Nucleus accumbens (tissue), 56 donors: Measurements from ENCODE around the gene GCGR.

Experiments used
- DNase-seq, 56 donors: peaks; one replicate each; lab custom pipeline; 2025; lab: John Stamatoyannopoulos, UW

Gene GCGR

DNA sequence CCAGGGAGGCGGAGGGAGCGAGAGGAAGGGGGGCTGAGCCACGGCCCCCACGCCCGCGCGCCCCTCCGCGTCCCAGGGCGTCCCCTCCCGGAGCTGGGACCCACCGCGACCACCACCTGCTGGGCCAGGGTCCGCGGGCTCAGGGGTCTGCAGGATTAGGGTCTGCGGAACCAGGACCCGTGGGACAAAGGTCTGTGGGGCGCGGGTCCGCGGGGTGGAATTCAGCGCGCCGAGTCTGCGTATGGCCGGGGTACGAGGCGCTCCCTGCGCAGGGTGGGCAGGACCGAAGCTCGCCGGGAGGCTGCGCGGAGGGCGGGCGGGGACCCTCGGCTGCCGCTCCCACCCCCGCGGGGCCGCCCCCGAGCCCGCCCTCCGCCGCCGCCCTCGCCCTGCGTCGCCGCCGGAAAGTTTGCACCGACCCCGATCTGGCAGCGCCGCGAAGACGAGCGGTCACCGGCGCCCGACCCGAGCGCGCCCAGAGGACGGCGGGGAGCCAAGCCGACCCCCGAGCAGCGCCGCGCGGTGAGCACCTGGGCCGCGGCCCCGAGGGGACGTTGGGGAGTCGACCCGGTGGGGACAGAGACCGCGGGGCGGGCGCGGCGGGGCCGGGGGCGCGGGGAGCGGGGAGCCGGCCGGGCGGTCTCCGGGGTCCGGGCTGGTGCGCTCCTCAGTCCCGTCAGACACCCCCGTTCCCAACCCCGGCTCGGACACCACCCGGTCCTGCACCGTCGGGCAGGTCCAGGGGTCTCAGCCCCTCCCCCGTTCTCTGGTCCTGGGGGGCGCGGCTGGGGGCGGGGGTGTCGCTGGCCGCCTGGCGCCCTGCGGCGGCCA, at the start of gene GCGR:
Gene GCGR (plus strand): TSS at position 423 of the 831 bp plus-strand sequence. CDS start 4,869 bp downstream, outside the sequence.
- peak in 1 of 56 donors; percentile 32 for DNase-seq

DNA sequence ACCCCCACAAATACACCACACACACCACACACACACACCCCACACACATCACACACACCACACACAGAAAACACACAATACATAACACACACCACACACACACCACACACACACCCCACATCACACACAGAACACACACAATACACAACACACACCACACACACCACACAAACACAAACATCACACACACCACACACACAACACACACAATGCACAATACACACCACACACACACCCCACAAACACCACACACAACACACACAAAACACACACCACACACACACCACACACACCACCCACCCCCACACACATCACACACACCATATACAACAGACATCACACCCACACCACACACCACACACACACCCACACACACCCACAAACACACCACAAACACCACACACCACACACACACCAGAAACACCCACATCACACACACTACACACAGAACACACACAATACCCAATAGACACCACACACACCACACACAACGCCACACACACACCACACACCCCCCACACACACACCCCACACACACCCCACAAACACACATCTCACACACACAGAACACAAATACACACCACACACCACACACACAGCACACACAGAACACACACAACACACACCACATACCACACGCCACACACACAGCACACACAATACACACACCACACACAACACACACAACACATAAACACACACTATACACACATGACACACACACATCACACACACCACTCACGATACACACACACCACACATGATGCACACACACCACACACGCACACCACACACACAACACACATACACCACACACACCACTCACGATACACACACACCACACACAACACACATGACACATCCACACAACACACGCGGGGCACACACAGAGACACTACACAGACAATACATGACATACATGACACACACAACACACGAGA, 11.0 kb upstream of the GCGR start:
- DNase-seq: no peak

DNA sequence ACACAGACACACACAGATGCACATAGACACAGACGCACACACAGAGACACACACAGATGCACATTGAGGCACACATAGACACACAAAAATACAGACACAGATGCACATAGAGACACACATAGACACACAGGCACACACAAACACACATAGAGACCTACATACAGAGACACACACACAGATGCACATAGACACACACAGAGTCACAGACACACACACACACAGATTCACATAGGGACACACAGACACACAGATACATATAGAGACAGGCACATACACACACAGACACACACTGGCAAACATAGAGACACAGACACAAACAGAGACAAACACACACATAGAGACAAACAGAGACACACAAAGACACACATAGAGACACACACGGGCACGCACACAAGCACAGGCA, 9.9 kb upstream of the GCGR start:
- no peak for DNase-seq

DNA sequence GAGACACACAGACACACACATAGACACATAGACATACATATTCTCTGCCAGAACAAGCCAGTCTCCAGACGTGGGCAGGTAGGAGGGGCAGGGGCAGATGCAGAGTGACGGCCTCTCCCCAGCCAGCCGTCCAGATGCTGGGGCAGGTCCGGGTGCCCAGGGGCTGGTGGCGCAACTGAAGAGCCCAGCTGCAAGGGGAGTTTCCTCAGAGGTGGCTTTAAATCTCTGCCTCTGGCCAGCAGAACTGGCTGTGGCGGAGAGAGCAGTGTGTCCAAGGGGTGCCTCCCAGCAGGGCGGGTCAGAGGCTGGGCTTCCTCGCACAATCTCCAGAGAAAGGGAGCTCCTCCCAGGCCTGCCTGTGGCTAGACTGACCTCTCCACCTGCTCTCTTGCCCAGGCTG, 9.4 kb upstream of the GCGR start:
- DNase-seq: no peak

DNA sequence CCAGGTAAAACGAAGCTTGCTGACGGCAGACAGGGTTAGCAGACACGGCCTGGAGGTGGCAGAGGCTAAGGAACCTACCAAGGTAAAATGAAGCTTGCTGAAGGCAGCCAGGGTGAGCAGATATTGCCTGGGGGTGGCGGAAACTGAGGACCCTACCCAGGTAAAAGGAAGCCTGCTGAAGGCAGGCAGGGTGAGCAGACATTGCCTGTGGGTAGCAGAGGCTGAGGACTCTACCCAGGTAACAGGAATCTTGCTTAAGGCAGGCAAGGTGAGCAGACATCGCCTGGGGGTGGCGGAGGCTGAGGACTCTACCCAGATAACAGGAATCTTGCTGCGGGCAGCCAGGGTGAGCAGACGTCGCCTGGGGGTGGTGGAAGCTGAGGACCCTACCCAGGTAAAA, 2.6 kb upstream of the GCGR start:
- no peak for DNase-seq

DNA sequence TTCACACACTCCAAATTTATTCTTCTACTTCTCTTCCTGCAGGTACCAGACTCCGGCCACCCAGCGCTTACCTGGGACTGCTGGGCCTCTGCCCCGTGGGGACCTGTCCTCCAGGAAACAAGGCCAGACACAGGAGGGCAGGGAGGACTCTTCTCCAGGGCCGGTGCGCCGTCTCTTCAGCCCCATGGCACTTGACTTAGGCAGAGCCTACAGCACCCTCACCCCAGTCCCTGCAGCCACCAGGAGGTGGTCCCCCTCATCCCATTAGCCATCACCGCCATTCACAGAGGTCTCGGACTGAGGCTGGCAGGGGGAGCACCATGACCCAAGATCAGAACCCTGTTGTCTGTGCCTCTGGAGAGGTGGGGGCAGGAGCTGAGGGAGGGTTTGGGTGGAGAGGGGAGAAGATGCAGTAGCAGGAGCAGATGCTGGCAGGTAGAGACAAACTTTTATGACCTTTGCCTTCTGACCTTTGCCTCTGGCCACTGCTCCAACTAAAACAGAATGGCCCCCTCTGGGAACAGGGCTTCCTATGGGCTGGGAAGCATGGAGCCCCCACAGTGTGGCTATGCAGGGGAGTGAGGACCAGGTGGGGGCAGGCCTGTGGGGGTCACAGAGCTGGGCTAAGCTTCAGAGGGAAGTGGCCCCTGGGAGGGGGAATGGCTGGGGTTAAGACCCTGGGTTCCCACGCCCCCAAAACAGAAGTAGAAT, 1.7 kb upstream of the GCGR start:
- DNase-seq: no peak

DNA sequence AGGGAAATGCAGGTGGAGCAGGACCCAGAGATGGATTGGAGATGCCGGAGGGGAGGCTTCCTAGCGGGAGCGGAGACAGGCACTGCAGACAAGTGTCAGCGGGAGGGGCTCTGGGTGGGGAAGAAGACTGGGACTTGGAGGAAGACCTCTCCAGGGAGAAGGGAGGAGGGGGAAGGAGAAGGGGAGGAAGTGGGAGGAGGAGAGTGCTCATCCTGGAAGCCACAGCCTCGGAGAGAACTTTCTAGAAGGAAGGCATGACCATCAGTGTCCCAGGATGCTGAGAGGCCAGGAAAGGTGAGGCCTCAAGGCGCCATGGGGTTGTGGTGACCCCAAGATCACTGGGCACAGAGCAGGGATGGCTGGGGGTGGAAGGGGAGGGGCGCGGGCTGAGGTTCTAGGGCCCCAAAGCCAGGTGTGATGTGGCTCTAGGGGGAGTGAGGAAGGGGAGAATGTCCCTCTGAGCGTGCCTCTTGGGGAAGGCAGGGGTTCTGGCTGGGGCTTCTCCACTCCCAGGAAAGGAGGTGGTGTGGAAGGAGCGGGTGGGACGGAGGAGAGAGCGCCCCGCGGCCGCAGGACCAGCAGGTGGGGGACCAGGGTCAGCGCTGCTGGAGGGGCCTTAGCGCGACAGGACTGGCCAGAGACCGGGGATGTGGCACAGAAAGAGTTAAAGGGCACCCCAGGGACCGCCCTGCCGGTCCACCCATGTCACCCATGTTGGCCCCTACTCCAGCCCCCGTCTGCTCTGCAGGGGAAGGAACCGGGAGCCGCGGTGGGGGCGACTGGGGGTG, 900 bp upstream of the GCGR start:
- no peak for DNase-seq

DNA sequence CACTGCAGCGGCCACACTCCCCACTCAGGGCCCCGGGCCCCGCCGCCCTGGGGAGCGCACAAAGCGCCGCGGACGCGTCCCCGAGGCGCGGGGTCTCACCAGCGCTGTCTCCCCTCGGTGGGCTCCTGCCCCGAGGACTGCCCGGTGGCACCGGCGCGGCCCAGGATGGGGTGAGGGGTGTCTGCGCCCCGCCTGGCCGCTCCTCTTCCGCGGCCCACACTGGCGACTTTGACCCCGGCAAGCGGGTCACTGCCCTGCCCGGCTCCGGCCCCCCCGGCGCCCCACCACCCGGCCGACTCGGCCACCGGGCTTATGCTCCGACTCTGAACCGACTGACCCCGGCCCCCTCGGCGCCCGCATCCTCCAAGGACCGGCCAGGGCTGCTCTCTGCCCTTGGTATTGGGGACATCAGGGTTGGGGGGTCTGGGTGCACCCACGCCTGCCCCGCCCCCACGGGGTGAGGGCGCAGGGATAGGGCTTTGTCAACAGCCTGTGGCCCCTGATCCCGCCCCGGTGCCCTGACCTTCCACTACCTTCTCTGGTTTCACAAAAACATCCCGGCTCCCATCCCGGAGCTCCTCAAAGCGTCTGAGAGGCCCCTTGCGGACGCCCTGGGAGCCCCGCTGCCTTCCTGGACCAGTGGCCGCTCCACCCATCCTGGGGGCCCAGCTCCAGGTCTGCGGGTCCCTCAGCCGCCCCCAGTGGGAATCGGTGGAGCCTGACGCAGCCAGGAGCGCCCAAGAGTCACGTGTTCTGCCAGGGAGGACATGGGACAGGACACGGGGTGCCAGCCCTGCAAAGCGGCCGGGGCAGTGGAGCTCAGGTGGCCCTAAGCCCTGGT, 829 bp downstream of the GCGR start:
- DNase-seq: no peak

DNA sequence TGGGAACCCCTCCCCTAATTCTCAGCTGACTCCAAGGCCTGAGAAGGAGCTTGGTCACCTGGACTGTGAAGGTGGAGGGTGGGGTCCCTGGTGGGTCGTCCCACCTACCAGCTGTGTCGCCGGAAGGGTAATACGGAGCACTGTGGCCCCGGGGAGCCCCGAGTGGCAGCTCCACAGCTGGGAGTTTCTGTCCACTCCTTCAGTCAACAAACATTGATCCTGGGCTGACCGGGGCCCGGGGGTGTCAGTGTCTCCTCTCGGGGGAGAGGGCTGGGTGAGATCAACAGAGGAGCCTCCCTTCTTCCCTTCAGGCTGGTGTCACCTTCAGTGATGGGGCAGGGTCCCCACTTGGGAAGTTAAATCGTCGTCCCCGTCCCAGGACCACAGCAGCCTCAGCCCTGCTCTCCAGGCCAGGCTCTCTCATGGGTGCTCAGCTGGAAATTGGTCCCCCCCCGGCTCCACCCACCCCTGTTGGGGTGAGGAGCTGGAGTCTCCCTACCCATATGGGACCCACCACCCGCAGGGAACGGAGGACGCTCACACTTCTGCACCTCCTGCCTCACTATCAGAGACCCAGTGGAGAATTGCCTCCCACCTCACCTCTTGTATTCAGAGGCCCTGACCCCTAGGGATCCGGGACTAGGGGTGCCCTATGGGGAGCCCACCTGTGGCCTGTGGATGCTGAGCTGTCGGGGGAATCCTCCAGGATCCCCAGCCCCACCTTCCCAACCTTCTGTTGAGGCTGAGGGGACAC, 1.9 kb downstream of the GCGR start:
- DNase-seq: no peak

DNA sequence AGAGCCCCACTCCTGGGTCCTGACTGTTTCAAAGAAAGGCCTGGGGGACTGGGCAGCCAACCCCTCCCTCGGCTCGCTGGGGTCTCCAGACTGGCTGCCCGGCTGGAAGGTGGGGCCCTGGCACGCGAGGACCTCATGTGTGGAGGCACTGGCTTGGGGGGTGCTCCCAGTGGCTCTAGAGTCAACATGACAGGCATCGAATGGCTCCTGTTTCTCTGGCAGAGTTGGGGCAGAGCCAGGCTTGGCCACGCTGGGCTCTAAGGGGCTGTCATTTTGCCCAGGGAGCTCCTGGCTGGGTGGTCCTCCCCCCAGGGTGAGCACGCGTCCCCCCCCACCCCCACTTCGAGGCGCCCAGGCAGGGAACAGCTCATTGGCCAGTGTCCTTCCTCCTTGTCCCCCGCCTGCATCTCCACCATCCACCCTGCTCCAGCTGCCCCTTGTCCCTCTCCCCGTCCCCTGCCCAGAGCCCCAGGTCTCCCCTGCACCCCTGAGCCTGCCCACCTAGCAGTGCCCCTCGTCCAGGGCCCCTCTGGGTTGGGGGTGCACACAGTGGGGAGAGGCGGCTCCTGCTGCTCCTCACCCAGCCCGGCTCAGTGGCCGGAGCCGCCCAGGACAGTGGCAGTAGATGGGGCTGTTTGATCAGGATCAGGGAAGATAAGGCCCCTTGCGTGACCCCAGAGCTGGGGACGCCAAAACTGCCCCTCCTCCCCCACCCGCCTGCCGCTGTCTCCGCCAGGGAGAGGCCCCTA, 2.7 kb downstream of the GCGR start:
- DNase-seq: peak in 1 of 56 donors; percentile 3

DNA sequence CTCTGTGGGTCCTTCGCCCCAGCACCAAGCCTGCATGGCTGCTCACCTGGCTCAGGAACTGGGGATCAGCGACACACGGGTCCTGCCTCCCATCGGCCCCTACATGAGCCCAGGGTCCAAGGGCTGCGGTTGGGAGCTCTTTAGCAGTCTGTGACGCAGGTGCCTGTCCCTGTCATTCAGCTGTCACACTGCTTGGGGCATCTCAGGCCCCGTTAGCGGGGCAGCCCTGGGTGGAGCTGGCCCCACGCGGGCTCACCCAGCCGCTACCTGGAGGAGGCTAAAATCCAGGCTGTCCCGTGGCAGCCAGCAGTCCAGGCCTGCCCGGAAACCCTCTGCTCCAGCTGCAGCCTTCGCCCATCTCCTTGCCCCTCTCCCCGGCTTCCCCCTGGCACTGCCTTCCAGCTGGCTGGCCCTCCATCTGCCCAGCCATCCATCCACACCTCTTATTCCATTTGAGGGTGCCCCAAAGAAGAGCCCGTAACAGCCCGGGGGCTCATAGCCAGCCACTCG, 3.3 kb downstream of the GCGR start:
- no peak for DNase-seq

DNA sequence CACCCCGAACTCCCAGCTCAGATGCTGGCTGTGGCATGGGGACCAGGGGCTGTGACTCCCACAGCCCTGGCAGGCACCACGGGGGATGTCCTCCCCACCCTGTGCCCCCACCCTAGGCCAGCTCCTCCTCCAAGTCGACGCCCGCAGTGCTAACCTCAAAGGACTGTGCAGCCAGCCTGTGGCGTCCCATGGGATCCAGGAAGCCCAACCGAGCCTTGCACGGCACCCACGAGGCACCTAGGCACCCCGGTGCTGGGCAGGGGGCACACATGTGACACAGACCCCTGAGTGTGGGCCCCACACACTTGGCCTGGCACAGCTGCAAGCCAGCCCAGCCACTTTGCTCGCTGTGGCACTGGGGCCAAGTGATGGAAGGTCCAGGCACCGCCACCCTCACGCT, 3.9 kb downstream of the GCGR start:
- DNase-seq: no peak

DNA sequence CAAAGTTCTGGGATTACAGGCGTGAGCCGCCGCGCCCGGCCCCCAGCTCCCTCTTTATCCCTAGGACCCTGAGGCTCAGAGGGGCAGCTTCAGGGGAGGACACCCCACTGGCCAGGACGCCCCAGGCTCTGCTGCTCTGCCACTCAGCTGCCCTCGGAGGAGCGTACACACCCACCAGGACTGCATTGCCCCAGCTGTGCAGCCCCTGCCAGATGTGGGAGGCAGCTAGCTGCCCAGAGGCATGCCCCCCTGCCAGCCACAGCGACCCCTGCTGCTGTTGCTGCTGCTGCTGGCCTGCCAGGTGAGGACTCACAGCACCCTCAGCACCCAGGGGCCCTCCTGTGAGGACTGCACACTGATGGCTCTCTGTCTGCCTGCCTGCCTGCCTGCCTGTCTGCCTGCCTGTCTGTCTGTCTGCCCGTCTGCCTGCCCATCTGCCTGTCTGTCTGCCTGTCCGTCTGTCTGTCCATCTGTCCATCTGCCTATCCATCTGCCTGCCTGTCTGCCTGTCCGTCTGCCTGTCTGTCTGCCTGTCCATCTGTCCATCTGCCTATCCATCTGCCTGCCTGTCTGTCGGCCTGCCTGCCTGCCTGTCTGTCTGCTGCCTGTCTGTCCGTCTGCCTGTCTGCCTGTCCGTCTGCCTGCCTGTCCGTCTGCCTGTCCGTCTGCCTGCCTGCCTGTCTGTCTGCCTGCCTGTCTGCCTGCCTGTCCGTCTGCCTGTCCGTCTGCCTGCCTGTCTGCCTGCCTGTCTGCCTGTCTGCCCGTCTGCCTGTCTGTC, 5.0 kb downstream of the GCGR start:
- DNase-seq: no peak

DNA sequence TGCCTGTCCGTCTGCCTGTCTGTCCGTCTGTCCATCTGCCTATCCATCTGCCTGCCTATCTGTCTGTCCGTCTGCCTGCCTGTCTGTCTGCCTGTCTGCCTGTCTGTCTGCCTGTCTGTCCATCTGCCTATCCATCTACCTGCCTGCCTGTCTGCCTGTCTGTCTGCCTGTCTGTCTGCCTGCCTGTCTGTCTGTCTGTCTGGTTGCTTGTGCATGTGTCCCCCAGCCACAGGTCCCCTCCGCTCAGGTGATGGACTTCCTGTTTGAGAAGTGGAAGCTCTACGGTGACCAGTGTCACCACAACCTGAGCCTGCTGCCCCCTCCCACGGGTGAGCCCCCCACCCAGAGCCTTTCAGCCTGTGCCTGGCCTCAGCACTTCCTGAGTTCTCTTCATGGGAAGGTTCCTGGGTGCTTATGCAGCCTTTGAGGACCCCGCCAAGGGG, 5.6 kb downstream of the GCGR start:
- DNase-seq: no peak

DNA sequence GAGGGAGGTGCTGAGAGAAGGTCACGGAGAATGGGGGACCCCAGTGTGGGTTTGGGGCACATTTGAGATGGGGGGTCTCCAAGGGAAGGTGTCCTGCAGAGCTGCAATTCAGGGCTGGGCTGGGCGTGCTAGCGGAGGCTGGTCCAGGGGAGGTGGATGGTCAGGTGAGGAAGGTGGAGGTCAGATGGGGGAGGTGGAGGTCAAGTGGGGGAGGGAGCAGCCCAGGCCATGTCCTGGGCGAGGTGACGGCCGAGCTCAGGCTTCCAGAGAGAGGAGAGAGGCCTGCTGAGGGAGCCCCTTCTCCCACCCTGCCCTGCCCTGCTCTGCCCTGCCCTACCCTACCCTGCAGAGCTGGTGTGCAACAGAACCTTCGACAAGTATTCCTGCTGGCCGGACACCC, 6.5 kb downstream of the GCGR start:
- DNase-seq: no peak

DNA sequence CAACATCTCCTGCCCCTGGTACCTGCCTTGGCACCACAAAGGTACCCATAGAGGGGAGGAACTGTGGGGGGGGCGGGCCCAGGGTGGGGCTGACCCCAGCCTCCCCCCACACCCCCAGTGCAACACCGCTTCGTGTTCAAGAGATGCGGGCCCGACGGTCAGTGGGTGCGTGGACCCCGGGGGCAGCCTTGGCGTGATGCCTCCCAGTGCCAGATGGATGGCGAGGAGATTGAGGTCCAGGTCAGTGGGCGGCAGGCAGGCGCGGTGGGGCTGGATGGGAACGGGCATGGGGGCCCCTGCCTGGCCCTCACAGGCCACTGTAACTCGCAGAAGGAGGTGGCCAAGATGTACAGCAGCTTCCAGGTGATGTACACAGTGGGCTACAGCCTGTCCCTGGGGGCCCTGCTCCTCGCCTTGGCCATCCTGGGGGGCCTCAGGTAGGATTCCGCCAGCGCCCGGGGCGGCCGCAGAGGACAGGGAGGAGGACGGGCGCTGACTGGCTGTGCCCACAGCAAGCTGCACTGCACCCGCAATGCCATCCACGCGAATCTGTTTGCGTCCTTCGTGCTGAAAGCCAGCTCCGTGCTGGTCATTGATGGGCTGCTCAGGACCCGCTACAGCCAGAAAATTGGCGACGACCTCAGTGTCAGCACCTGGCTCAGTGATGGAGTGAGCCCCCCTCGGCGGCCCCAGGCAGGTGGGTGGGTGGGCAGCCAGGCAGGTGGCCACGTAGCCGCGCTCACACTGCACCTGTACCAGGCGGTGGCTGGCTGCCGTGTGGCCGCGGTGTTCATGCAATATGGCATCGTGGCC, 7.1 kb downstream of the GCGR start:
- no peak for DNase-seq
